GM21576 (cell line): ENCODE results near the gene DENND1A.
"Not testable (repeated sequence)": the region's sequence is repeated elsewhere in the genome, so short reads cannot be mapped to it uniquely, and the experiment has no call there.

Experiments used
- ATAC-seq: cut with Tn5 transposase; IDR thresholded peaks from one replicate; pipeline ENCODE4 v1.9.1; 2021; ENCODE audit warnings: mild to moderate bottlenecking, moderate library complexity; ENCODE audit not compliant: unreplicated experiment

DENND1A gene

GRCh38 chr9:123450098-123450770 is 479.7 kb downstream of the DENND1A start:
- ATAC-seq, result no peak

DNA sequence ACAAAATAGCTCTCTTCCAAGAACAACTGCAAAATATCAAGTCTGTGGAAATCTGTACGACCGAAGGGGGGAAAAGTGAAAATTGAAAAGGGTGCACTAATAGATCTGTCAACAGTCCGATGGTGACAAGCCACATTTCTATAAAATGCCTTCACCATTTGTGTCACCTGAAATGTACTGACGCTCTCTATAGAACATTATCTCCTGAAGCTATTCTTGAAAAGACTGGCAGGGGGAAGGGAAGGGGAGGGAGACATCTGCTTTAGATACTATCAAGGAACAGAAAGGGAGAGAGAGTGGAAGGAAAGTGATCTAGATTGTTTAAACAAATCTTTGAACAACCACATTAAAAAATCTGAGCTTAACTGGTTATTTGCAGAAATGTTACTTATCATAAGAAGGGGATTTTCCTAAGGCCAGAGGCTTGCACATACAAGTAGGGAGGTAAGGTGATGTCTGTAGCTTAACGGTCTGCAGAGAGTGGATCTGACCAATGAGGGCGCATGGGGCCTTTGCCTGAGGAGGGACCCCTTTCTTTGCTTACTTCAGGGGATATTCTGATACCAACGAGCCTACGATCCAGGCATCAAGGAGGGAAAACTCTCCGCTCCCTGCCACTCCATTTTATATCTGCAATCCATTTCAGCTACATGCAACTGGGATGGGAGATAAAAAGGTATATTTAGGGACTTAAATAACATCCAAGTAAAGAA is 481.8 kb downstream of the DENND1A start:
- no peak for ATAC-seq

DNA sequence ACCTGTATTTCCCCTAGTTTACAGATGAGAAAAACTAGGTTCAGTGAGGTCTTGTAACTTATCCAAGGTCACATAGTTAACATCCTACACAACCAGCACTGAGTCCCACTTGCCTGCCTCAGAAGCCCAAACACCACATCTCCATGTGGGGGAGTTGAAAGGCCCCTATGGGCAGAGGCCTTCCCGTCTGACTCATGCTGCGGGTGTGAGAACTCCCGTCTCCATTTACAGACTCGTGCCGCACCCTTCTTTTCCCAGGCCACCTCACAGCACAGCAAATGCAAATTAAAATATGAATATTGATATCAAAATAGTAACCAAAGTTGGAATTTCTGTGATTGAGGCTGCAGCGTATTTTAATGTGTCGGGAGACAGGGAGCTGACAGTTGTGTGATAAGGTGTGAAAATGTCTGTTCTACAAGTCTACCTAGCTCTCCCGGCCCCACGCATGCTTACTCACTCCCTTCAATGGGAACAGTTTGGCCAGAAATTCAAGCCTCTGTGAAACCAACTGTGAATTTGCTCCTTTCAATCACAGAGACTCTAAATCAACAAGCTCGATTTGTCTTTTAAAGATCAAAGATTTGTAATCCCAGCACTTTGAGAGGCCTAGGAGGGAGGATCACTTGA is 483.8 kb downstream of the DENND1A start:
- no peak for ATAC-seq

DNA sequence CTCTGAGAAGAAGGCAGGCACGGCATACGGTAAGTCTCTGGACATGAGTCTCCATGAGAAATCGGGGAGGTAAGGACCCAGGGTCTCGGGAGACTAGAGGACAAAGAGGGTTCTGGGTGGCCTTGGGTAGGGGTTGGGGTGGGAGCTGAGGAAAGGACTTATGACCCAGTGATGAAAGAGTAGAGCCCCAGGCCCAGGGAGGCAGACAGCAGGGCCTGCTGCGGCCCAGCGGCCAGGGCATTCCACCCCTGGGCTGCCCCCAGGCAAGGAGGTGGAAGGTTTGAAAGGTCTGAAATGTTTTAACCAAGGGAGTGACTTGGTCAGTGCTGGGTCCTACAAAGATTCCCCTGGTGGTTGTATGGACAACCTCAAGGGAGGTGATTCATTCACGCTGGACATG is 484.8 kb downstream of the DENND1A start:
- no peak for ATAC-seq

DNA sequence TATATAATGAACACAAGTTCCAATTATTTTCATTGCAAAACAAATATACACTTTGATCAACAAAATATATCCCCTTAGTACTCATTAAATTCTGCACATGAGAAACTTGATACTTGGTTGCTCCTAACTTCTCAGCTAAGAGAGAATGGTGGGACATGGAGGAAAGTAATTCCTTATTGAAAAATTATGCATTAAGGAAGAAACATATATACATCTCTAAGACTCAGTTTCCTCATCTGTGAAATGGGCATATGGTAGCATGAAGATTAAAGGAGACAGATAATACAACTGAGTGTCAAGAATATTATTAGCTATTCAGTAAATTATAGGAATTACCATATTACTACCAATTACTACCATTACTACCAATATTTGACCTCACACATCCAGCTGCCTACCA is 488.2 kb downstream of the DENND1A start:
- ATAC-seq, result no peak

- no peak for ATAC-seq
These were observed 489.7 kb downstream of the DENND1A start for GRCh38 chr9:123440256-123440655.

- no peak for ATAC-seq
These were observed 491.1 kb downstream of the DENND1A start for GRCh38 chr9:123438821-123439220.

DNA sequence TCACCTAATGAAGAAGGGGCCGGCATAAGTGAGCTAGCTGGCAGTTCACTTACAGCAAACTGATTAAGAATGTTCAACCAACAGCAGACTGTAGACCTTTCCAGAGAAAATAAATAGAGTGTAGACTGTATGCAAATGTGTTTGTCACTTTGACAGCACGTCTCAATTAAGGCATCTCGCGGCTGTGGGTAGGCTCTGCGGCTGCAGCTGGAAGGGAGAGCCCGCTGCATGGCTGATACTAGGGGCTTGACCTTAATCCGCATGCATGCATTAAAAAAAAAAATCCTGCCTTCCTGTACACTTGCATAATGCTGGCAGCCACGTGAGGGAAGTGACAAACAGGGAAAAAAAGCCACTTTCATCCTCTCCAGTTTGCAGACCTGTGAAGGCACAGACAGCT is 491.6 kb downstream of the DENND1A start:
- no peak for ATAC-seq

GRCh38 chr9:123437201-123437600 is 492.7 kb downstream of the DENND1A start:
- ATAC-seq, result no peak

- ATAC-seq, result no peak
These were observed 494.5 kb downstream of the DENND1A start for GRCh38 chr9:123435471-123435870.

DNA sequence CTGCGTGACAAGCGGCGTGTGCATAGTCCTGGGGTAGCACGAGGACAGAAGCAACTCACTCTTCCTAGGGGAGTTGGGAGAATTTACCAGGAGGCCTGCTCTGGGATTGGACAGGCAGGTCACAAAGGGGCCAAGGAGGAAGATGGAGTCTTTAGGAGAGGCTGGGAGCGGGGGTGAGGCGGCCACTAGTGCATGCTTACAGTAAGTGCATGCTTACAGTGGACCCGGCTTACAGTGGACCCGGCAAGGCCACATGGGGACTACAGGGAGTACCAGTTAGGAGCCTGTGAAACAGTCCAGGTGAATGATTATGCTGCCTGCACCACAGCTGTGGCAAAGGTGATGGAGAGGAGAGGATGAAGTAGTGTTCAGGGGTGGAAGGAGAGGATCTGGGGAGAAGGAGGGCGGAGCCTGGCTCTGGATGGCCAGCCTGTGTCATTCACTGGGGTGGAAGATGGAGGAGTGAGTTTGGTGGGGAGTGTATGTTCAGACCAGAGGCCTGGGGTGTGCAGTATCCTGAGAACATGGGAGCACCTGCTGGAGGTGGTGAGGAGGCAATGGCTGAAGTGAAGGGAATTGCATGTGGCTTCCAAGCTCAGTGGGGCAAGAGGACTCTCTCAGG is 495.2 kb downstream of the DENND1A start:
- ATAC-seq, result no peak

DNA sequence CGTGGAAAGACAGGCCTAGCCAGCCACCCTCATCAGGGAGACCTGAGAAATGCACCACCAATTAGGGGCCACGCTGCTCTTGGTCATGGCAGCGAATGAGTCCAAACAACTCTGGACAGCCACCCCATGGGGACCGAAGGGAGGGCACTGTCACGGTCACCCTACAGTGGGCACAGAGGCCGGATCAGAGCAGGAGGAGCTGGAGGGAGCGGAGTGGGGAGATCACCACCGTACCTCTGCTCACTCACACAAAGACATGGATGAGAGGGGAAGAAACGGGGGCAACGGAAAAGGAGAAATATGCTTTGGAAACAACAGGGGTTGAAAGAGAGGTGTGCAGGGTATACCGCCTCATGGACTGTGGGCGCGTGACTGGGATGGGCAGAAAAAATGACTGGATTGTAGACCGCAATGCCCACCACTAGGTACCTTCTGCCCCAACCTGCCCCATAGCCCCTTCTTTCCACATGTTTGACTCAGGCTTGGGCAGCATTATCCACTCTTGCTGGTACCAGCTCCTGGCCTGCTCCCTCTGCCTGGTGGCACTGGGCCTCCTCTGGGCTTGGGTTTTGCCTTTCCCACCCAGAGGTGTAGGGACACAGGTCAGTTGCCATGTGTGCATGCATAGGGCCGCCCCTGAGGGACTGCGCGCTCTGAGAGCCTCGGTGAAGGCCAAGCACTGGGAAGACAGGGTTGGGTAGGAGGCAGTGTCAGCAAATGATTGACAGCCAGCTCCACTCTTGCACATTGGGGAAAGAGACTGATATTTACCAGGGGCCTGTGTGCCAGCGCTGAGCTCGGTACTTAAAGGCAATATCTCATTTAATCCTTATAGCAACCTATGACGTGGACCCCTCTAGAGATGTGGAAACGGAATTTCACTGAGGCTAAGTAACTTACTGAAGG is 497.3 kb downstream of the DENND1A start:
- ATAC-seq, result no peak

GRCh38 chr9:123431581-123431980 is 498.3 kb downstream of the DENND1A start:
- ATAC-seq, result no peak

DNA sequence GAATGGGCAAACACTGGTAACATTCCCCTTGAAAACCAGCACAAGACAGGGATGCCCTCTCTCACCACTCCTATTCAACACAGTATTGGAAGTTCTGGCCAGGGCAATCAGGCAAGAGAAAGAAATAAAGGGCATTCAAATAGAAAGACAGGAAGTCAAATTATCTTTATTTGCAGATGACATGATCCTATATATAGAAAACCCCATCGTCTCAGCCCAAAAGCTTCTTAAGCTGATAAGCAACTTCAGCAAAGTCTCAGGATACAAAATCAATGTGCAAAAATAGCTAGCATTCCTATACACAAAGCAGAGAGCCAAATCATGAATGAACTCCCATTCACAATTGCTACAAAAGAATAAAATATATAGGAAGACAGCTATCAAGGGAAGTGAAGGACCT is 501.5 kb downstream of the DENND1A start:
- ATAC-seq, result not testable (repeated sequence)

DNA sequence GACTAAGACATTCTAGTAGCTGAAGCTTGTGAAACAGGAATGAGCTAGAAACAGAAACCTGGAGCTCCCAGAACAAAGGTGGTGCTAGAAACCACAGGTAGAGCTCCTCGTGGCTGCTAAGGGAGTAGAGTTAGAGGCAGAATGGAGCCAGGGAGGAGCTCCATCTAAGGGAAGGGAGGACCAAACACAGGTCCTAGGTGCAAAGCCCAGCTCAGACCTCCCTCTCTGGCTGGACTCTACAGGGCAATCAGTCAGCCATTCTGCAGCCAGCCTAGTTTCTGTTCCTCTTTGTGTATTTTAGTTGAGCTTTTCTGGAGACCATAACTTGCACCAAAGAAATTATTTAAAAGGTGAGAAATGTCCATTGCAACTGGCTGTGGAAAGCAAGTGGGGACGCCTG is 503.5 kb downstream of the DENND1A start:
- no peak for ATAC-seq

GRCh38 chr9:123425836-123426365 is 504.0 kb downstream of the DENND1A start:
- ATAC-seq, result no peak

DNA sequence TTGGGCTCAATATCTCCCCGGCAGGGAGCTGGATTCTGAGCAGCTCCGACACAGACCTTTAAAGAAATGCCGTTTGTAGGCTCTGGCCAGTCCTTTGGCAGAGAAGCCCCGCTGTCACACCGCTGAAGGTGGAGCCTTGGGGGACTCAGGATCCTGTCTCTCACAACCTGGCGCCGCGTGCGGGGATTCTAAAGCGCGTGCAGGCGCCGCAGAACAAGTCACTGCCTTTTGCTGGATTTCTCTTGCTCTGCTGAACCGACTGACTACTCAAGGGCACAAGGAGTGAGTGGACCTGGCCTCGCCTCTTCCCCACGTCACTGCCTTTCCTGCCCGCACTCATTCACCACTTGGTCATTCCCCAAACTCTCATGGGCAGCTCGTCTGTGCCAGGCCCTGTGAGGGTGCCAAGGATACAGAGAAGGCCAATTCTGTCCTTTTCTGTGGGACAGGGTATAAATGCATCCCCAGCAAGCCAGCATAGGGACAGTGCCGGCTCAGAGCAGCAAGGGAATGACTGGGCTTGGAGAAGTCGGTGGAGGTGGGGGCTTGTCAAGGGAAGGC is 504.6 kb downstream of the DENND1A start:
- ATAC-seq, result no peak

DNA sequence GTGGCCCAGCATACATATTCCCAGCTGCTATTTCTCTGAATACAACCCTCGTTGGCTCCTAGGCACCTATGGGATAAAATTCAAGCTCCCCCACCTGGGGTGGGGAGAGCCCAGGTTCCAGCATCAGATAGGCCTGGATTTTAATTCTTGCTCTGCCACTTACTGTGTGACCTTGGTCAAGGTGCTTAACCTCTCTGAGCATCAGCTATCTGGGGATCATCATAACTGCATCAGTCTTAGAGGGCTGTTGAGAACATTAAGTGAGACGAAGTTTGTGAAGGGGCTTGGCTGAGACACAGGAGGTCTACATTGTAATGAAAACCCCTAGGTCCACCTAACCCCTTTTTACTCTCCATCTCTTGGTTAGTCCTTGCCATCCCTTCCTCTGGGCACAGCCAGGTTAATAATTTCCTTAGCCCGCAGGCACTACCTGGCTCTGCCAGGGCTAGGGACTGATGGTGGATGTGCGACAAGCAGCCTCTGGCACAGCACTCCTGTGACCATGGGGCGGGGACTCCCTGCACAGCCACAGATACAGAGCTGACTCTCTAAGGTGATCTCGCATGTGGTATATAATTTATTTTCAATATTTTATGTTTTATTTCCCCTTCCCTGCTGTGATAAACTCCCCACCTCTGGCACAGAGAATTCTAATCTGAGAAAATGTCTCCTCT is 505.2 kb downstream of the DENND1A start:
- no peak for ATAC-seq

DNA sequence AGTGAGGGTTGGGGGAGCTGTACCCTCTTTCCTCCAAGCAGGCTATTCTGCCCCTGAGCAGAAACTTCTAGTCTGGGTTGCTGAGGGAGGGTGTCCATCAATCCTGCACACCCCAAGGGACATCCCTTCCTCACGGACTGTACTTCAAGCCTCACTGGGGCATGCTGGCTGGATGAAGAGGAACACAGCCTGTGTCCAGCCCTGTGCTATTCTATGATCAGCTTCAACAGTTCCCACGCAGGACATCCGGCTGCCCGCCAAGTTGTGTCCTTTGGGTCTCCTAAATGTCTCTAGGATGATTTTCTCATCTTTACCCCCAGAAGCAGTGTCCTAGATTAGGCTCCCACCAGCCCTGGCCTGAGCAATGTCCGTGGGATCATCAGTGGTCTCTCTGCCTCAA is 505.8 kb downstream of the DENND1A start:
- ATAC-seq, result no peak

DNA sequence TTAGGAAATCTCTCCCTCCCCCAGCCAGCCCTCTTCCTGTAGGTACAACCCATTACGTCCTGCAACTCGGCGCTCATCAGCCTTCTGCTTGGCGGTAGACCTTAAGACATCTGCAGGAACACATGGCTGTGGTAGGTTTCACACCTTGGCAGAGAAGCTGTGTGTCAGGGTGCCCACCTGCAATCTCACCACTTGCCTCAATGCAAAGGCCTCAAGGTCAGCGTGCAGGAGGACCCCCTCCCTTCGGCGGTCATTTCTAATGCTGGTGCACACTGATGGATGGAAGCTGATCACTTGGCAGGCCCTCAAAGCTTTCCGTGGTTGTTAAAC is 506.6 kb downstream of the DENND1A start:
- no peak for ATAC-seq
